DOHH2 (cell line): ENCODE results near the gene RMI2.

Experiments used
- H3F3A ChIP-seq: fragments of 200-600 bp; sonication (generic), shearing (Covaris generic); 2 replicates; pipeline ENCODE4 v1.6.0; 2016; ENCODE audit warnings: antibody characterized with exemption, mild to moderate bottlenecking; ENCODE audit not compliant: control insufficient read depth, insufficient read depth
- H3K27ac ChIP-seq: fragments of 200-600 bp; sonication (generic); 2 replicates; pipeline ENCODE4 v1.5.1; 2014; ENCODE audit warnings: low read depth, mild to moderate bottlenecking, low read length, moderate library complexity
- H3K27me3 ChIP-seq: fragments of 200-600 bp; sonication (generic); 2 replicates; pipeline ENCODE4 v1.6.1; 2014; ENCODE audit warnings: mild to moderate bottlenecking, low read length, mixed read lengths; ENCODE audit not compliant: control insufficient read depth
- H3K36me3 ChIP-seq: fragments of 200-600 bp; sonication (generic); 2 replicates; pipeline ENCODE4 v1.6.1; 2014; ENCODE audit warnings: mild to moderate bottlenecking, low read length, moderate library complexity, mixed read lengths; ENCODE audit not compliant: control insufficient read depth
- H3K4me1 ChIP-seq: fragments of 200-600 bp; sonication (generic); 2 replicates; pipeline ENCODE4 v1.6.1; 2014; ENCODE audit warnings: mild to moderate bottlenecking, low read length, mixed read lengths; ENCODE audit not compliant: control insufficient read depth
- H3K4me2 ChIP-seq: fragments of 200-600 bp; sonication (generic); 2 replicates; pipeline ENCODE4 v1.6.0; 2014; ENCODE audit warnings: mild to moderate bottlenecking, low read length, moderate library complexity
- H3K4me3 ChIP-seq: fragments of 200-600 bp; sonication (generic); 2 replicates; pipeline ENCODE4 v1.5.1; 2014; ENCODE audit warnings: mild to moderate bottlenecking, low read length, mixed read lengths
- H3K79me2 ChIP-seq: fragments of 200-600 bp; sonication (generic); 2 replicates; pipeline ENCODE4 v1.6.1; 2014; ENCODE audit warnings: mild to moderate bottlenecking, low read length, mixed read lengths; ENCODE audit not compliant: control insufficient read depth
- H3K9me2 ChIP-seq: fragments of 200-600 bp; sonication (generic); replicated peaks from 2 replicates; pipeline ENCODE4 v1.6.1; 2014; ENCODE audit warnings: mild to moderate bottlenecking, low read length, mixed read lengths; ENCODE audit not compliant: control insufficient read depth
- H3K9me3 ChIP-seq: fragments of 200-600 bp; sonication (generic); 2 replicates; pipeline ENCODE4 v1.6.1; 2014; ENCODE audit warnings: antibody characterized with exemption, low read length, mixed read lengths; ENCODE audit not compliant: control insufficient read depth, insufficient read depth
- H4K20me1 ChIP-seq: fragments of 200-600 bp; sonication (generic); 2 replicates; pipeline ENCODE4 v1.6.0; 2014; ENCODE audit warnings: low read depth, mild to moderate bottlenecking, antibody characterized with exemption, low read length, moderate library complexity; ENCODE audit not compliant: control insufficient read depth, insufficient read depth
- CTCF ChIP-seq: fragments of 200-600 bp; sonication (generic); IDR thresholded peaks from one replicate; pipeline ENCODE4 v1.5.1; 2014; ENCODE audit warnings: antibody characterized with exemption, mild to moderate bottlenecking, low read depth, low read length; ENCODE audit not compliant: poor library complexity, severe bottlenecking
- EZH2phosphoT487 ChIP-seq: fragments of 200-600 bp; sonication (generic); IDR thresholded peaks from 2 replicates; pipeline ENCODE4 v1.6.1; 2017; ENCODE audit warnings: borderline replicate concordance, mild to moderate bottlenecking, antibody characterized with exemption, low read length, moderate library complexity, mixed read lengths

Gene RMI2

GRCh38 chr16:11384184-11384955 lies 39.1 kb downstream of the RMI2 start:
- Histone ChIP-seq H3K27me3 (peaks cover 16% of the 10 kb centered on the region), H3K79me2 (no peaks in the 10 kb centered on the region), H3K4me1 (peaks cover 5% of the 10 kb centered on the region), H3K4me3 (no peak overlapping the region), H3K9me2 (no peaks in the 10 kb centered on the region), H3K36me3 (no peaks in the 10 kb centered on the region), H3K9me3 (no peaks in the 10 kb centered on the region), H3K27ac (no peak overlapping the region), H3K4me2 (no peak overlapping the region), H3F3A (no peaks in the 10 kb centered on the region), H4K20me1 (no peaks in the 10 kb centered on the region)
- TF ChIP-seq CTCF: no peak
- no peak for TF ChIP-seq EZH2phosphoT487

- Histone ChIP-seq H3K4me2 (no peak overlapping the region), H3K79me2 (no peaks in the 10 kb centered on the region), H3K4me1 (no peaks in the 10 kb centered on the region), H3K4me3 (no peak overlapping the region), H3F3A (no peaks in the 10 kb centered on the region), H3K9me2 (no peaks in the 10 kb centered on the region), H4K20me1 (no peaks in the 10 kb centered on the region), H3K9me3 (no peaks in the 10 kb centered on the region), H3K27me3 (peaks cover 16% of the 10 kb centered on the region), H3K27ac (no peak overlapping the region), H3K36me3 (no peaks in the 10 kb centered on the region)
- no peak for TF ChIP-seq CTCF
- no peak for TF ChIP-seq EZH2phosphoT487
Observed at GRCh38 chr16:11384956-11385586, 39.8 kb downstream of the RMI2 start.

- Histone ChIP-seq H4K20me1 (no peaks in the 10 kb centered on the region), H3K27me3 (peaks cover 16% of the 10 kb centered on the region), H3K9me3 (no peaks in the 10 kb centered on the region), H3K9me2 (no peaks in the 10 kb centered on the region), H3K4me3 (no peak overlapping the region), H3K27ac (no peak overlapping the region), H3K4me2 (no peak overlapping the region), H3K36me3 (no peaks in the 10 kb centered on the region), H3F3A (no peaks in the 10 kb centered on the region), H3K4me1 (no peaks in the 10 kb centered on the region), H3K79me2 (no peaks in the 10 kb centered on the region)
- TF ChIP-seq CTCF (no peak), EZH2phosphoT487 (no peak)
Observed at GRCh38 chr16:11386054-11386680, 40.9 kb downstream of the RMI2 start.
